Effector CD4-positive, alpha-beta T cell (primary cell): Measurements from ENCODE around the gene TEAD1.

ENCODE experiments used
- DNase-seq: peaks from one replicate; pipeline ENCODE4 v3.0.0-alpha.2; 2020

TEAD1 gene

GRCh38 chr11:12914400-12914912 lies 240.2 kb downstream of the TEAD1 start:
- no peak for DNase-seq

- DNase-seq: no peak
These were observed 240.9 kb downstream of the TEAD1 start for GRCh38 chr11:12915093-12915492.

- DNase-seq: no peak
These were observed 243.6 kb downstream of the TEAD1 start for GRCh38 chr11:12917822-12918221.

- no peak for DNase-seq
These were observed 244.4 kb downstream of the TEAD1 start for GRCh38 chr11:12918667-12919066.

- no peak for DNase-seq
These were observed 248.2 kb downstream of the TEAD1 start for GRCh38 chr11:12922418-12922817.

GRCh38 chr11:12922980-12923507 lies 248.8 kb downstream of the TEAD1 start:
- DNase-seq: no peak

GRCh38 chr11:12924650-12925049 lies 250.4 kb downstream of the TEAD1 start:
- DNase-seq: no peak

GRCh38 chr11:12925520-12925919 lies 251.3 kb downstream of the TEAD1 start:
- no peak for DNase-seq

GRCh38 chr11:12927221-12927620 lies 253.0 kb downstream of the TEAD1 start:
- DNase-seq: no peak

- DNase-seq: no peak
These were observed 253.7 kb downstream of the TEAD1 start for GRCh38 chr11:12927886-12928285.

- DNase-seq: no peak
These were observed 256.6 kb downstream of the TEAD1 start for GRCh38 chr11:12930850-12931249.

- DNase-seq: no peak
These were observed 258.3 kb downstream of the TEAD1 start for GRCh38 chr11:12932485-12932884.

GRCh38 chr11:12936200-12936599 lies 262.0 kb downstream of the TEAD1 start:
- DNase-seq: no peak

- no peak for DNase-seq
These were observed 264.5 kb downstream of the TEAD1 start for GRCh38 chr11:12938590-12939247.

GRCh38 chr11:12941671-12942070 lies 267.4 kb downstream of the TEAD1 start:
- no peak for DNase-seq

GRCh38 chr11:12942157-12942556 lies 267.9 kb downstream of the TEAD1 start:
- DNase-seq: no peak

GRCh38 chr11:12943311-12943710 lies 269.1 kb downstream of the TEAD1 start:
- DNase-seq: no peak

GRCh38 chr11:12944889-12945288 lies 270.7 kb downstream of the TEAD1 start:
- DNase-seq: no peak

- no peak for DNase-seq
These were observed 275.2 kb downstream of the TEAD1 start for GRCh38 chr11:12949453-12949852.

GRCh38 chr11:12950670-12951069 lies 276.4 kb downstream of the TEAD1 start:
- DNase-seq: no peak

GRCh38 chr11:12951376-12951775 lies 277.2 kb downstream of the TEAD1 start:
- DNase-seq: no peak

- DNase-seq: no peak
These were observed 277.9 kb downstream of the TEAD1 start for GRCh38 chr11:12952094-12952493.

- DNase-seq: no peak
These were observed 284.8 kb downstream of the TEAD1 start for GRCh38 chr11:12958986-12959385.

- no peak for DNase-seq
These were observed 287.4 kb downstream of the TEAD1 start for GRCh38 chr11:12961615-12962014.

- no peak for DNase-seq
These were observed 288.1 kb downstream of the TEAD1 start for GRCh38 chr11:12962306-12962705.
